Ishikawa (cell line): Measurements from ENCODE around the gene GDNF.

Source experiments
- CEBPB ChIP-seq: IDR thresholded peaks from 2 replicates; pipeline ENCODE4 v1.6.1; 2012
- CREB1 ChIP-seq: IDR thresholded peaks from 2 replicates; pipeline ENCODE4 v1.6.1; 2012; ENCODE audit warnings: low read depth
- EGR1 ChIP-seq: IDR thresholded peaks from 2 replicates; pipeline ENCODE4 v1.6.1; 2012
- EP300 ChIP-seq: IDR thresholded peaks from 2 replicates; pipeline ENCODE4 v1.6.1; 2012; ENCODE audit warnings: borderline replicate concordance
- FOXM1 ChIP-seq: IDR thresholded peaks from 2 replicates; pipeline ENCODE4 v1.6.1; 2012; ENCODE audit warnings: low read depth, borderline replicate concordance
- NFIC ChIP-seq: IDR thresholded peaks from 2 replicates; pipeline ENCODE4 v1.6.1; 2012
- RAD21 ChIP-seq: IDR thresholded peaks from 2 replicates; pipeline ENCODE4 v1.6.1; 2012; ENCODE audit warnings: low read depth
- TAF1 ChIP-seq: IDR thresholded peaks from 2 replicates; pipeline ENCODE4 v1.6.1; 2012; ENCODE audit warnings: low read depth, mild to moderate bottlenecking
- TCF12 ChIP-seq: IDR thresholded peaks from 2 replicates; pipeline ENCODE4 v1.6.1; 2012; ENCODE audit warnings: low read depth
- TEAD4 ChIP-seq: IDR thresholded peaks from 2 replicates; pipeline ENCODE4 v1.6.1; 2012
- YY1 ChIP-seq: IDR thresholded peaks from 2 replicates; pipeline ENCODE4 v1.6.1; 2012; ENCODE audit warnings: low read depth
- ZBTB7A ChIP-seq: IDR thresholded peaks from 2 replicates; pipeline ENCODE4 v1.6.1; 2012; ENCODE audit warnings: low read depth
- TF ChIP-seq, protein P1 (sequence below): IDR thresholded peaks from 2 replicates; pipeline ENCODE4 v1.6.1; 2012
- TF ChIP-seq, protein P2 (sequence below): IDR thresholded peaks from 2 replicates; pipeline ENCODE4 v1.6.1; 2012
- TF ChIP-seq, protein P3 (sequence below): IDR thresholded peaks from 2 replicates; pipeline ENCODE4 v1.6.1; 2012; ENCODE audit warnings: low read depth, mild to moderate bottlenecking

GDNF gene

DNA sequence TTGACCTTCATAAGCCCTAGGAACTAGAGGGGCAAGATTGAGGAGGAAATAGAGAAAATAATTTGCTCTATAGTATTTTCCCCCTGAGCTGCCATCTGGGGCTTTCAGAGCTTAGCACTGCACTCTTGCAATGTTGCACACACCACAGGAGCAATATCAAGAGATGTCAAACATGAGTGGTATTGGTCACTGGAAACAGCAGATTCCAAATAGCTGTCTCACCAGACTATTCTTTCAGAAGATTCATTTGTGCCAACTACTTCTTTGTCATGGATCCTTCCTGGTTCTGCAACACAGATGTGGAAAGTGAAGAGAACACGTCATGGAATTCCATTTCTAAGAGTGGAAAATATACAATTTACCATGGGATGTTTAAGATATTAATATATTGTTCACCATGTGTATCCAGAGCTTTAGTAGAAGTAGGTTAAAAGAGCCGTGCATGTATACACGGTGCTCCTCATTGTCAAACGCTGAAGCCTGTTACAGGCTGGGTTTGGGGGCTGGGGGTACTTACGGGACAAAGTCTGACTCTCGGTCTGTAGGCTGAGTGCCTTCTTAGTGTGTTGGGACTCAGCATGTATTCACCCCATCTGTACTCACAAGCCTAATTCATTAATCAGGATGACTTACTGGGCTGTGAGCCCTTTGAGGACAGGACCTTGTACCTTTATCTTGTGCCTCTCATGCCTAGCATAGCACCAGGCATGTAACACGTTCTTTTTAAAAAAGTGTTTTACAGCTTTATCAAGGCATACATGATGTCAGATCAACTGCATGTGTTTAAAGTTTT is 31.4 kb upstream of the GDNF start:
- TF ChIP-seq TAF1 (no peak), TEAD4 (no peak), FOXM1 (no peak), ZBTB7A (no peak), NFIC (no peak), RAD21 (no peak), EP300 (no peak), TCF12 (no peak), YY1 (no peak), CEBPB (no peak)
- TF ChIP-seq, protein P1, sequence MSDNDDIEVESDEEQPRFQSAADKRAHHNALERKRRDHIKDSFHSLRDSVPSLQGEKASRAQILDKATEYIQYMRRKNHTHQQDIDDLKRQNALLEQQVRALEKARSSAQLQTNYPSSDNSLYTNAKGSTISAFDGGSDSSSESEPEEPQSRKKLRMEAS: no peak
- TF ChIP-seq, protein P2, sequence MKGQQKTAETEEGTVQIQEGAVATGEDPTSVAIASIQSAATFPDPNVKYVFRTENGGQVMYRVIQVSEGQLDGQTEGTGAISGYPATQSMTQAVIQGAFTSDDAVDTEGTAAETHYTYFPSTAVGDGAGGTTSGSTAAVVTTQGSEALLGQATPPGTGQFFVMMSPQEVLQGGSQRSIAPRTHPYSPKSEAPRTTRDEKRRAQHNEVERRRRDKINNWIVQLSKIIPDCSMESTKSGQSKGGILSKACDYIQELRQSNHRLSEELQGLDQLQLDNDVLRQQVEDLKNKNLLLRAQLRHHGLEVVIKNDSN: no peak

DNA sequence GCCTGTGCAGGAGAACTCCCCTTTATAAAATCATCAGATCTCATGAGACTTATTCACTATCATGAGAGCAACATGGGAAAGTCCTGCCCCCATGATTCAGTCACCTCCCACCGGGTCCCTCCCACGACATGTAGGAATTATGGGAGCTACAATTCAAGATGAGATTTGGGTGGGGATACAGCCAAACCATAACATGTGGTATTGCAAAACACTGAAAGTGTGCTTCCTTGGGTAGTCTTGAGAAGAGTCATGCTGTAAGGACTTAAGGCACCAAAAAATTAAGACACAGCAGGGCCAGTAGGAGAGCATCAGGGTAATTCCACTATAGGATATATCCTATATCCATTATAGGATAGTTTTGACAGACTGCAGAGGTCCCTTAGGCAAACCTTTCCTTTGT is 29.4 kb upstream of the GDNF start:
- no peak for TF ChIP-seq YY1
- no peak for TF ChIP-seq ZBTB7A
- TF ChIP-seq, protein P2: no peak
- TF ChIP-seq TEAD4: no peak
- no peak for TF ChIP-seq FOXM1
- TF ChIP-seq RAD21: no peak
- TF ChIP-seq TAF1: no peak
- TF ChIP-seq EP300: no peak
- TF ChIP-seq EGR1: no peak
- TF ChIP-seq CEBPB: no peak
- TF ChIP-seq NFIC: no peak
- TF ChIP-seq TCF12: no peak
- TF ChIP-seq, protein P1: no peak

DNA sequence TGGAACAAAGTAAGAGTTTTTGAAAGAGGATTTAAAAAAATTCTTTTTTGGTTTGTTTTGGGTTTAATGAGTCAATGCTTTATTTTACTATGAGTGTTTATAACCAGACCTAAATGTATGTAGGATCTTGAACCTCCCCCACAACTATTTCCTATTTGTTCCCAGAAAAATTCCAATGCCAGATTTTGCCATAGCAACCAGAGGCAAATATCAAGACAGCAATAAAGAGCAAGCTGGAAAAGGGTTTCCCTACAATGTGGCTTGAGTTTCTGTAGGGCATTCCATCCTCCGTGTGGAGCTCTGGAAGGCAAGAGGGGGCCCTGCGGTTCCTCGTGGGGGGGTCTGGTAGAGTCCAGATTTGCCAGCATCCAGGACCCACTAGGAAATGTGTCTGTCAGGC is 27.8 kb upstream of the GDNF start:
- no peak for TF ChIP-seq TEAD4

DNA sequence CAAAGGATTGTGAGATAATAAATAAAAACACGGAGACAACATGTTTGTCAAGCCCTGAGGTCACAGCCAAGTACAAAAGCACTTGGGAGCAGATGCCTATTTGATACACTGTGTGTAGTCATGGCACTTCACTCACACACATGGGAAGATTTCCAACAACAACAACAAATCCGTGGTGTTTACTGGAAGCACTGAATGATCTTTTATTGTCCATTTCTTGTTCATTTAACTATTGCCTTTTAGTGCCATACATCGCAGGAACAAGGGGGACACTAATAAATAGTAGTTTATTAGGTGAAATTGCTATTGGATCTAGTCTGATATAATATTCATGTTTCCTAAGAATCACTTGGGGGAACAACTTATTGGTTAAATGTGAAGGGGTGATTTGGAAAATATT is 20.4 kb upstream of the GDNF start:
- TF ChIP-seq, protein P3, sequence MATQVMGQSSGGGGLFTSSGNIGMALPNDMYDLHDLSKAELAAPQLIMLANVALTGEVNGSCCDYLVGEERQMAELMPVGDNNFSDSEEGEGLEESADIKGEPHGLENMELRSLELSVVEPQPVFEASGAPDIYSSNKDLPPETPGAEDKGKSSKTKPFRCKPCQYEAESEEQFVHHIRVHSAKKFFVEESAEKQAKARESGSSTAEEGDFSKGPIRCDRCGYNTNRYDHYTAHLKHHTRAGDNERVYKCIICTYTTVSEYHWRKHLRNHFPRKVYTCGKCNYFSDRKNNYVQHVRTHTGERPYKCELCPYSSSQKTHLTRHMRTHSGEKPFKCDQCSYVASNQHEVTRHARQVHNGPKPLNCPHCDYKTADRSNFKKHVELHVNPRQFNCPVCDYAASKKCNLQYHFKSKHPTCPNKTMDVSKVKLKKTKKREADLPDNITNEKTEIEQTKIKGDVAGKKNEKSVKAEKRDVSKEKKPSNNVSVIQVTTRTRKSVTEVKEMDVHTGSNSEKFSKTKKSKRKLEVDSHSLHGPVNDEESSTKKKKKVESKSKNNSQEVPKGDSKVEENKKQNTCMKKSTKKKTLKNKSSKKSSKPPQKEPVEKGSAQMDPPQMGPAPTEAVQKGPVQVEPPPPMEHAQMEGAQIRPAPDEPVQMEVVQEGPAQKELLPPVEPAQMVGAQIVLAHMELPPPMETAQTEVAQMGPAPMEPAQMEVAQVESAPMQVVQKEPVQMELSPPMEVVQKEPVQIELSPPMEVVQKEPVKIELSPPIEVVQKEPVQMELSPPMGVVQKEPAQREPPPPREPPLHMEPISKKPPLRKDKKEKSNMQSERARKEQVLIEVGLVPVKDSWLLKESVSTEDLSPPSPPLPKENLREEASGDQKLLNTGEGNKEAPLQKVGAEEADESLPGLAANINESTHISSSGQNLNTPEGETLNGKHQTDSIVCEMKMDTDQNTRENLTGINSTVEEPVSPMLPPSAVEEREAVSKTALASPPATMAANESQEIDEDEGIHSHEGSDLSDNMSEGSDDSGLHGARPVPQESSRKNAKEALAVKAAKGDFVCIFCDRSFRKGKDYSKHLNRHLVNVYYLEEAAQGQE: no peak
- no peak for TF ChIP-seq ZBTB7A
- no peak for TF ChIP-seq EGR1
- TF ChIP-seq TEAD4: no peak
- TF ChIP-seq, protein P2: no peak
- TF ChIP-seq YY1: no peak
- TF ChIP-seq EP300: no peak
- no peak for TF ChIP-seq FOXM1
- TF ChIP-seq TAF1: no peak
- no peak for TF ChIP-seq CREB1
- TF ChIP-seq RAD21: no peak
- TF ChIP-seq TCF12: no peak
- TF ChIP-seq CEBPB: no peak
- TF ChIP-seq NFIC: no peak
- TF ChIP-seq, protein P1: no peak

DNA sequence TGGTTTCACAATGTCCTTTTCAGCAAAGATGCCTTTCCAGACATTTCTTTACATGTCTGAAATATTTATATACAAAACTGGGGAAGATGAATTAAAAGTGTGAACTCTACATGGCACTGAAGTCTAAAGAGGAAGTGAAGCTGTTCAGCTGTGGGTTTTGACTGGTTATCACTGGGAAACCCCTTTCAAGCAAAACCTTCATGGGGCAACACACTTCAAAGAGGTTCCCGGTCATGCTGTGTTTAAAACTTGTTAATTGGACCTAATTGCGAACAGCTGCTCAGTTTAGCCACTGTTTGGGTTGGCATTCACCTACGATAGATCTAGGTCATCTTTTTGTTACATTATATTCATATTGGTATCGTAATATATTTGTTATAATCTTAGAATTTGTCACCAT is 20.0 kb upstream of the GDNF start:
- TF ChIP-seq YY1 (no peak), ZBTB7A (no peak)

DNA sequence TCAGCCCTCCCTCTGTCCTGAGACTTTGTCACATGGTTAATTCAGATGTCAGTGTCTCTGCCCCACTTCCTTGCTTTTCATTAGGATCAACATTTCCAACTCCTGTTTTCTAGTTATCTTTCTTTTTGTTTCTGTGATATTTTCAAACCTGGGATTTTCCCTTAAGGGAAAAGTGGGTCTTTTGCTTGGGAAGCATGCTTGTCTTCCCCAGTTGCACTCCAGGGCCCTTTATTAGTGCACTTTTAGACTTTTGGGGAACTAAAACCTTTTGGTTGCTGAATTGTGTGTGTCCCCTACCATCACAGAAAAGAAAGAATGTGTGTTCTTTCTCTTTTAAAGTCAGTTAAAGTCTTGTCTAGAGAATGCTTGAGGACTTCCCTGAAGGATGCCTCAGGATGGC is 18.4 kb upstream of the GDNF start:
- TF ChIP-seq EP300 (no peak), TEAD4 (no peak), YY1 (no peak), NFIC (no peak), TAF1 (no peak), FOXM1 (no peak), CEBPB (no peak), ZBTB7A (no peak), CREB1 (no peak), TCF12 (no peak), EGR1 (no peak), RAD21 (no peak)
- TF ChIP-seq, protein P2: no peak
- TF ChIP-seq, protein P1: no peak
- TF ChIP-seq, protein P3: no peak
